HUES64 (cell line): ENCODE measurements around the gene RECQL5.

ENCODE experiments used
- H3K27ac ChIP-seq: 2 replicates; pipeline ENCODE4 v1.7.0; 2013; ENCODE audit warnings: low read depth, low read length, inconsistent platforms
- H3K27me3 ChIP-seq: 2 replicates; pipeline ENCODE4 v1.6.1; 2013; ENCODE audit warnings: mild to moderate bottlenecking, low read length; ENCODE audit not compliant: insufficient read depth
- H3K36me3 ChIP-seq: 2 replicates; pipeline ENCODE4 v1.6.1; 2013; ENCODE audit warnings: mild to moderate bottlenecking, low read length; ENCODE audit not compliant: insufficient read depth
- H3K4me1 ChIP-seq: 2 replicates; pipeline ENCODE4 v1.6.1; 2013; ENCODE audit warnings: mild to moderate bottlenecking, low read length, moderate library complexity; ENCODE audit not compliant: insufficient read depth
- H3K4me3 ChIP-seq: 2 replicates; pipeline ENCODE4 v1.5.1; 2013; ENCODE audit warnings: mild to moderate bottlenecking, low read length, moderate library complexity
- H3K9ac ChIP-seq: 2 replicates; pipeline ENCODE4 v1.6.1; 2013; ENCODE audit warnings: mild to moderate bottlenecking, low read depth, low read length
- H3K9me3 ChIP-seq: 2 replicates; pipeline ENCODE4 v1.6.1; 2013; ENCODE audit warnings: low read depth, low read length; ENCODE audit not compliant: insufficient read depth
- WGBS: fragments of 150-250, 120-280 bp; methylation state at CpG from one replicate; pipeline ENCODE4 v1.1.7; 2013; ENCODE audit warnings: missing lambda C conversion rate; 5-methylcytosine and 5-hydroxymethylcytosine counted together

RECQL5 gene

DNA sequence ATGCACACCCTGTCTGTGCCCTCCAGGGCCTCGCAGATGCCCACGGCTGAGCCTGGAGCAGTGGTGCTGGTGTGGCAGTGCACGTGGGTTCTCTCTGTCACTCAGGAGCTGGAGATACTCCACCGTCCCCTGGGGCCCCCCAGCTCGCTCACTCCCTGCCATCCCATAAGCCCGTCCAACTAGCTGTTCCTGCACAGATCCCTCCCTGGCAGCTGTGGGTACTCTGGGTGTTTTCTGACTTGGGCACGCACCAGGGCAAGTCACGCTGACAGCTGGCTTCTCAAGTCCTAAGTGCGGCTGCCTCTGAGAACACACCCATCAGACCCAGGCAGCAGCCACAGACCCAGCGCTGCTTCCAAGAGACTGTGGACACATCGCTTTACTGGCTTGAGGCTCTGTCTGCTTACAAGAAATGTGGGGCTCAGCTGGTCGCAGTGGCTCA lies 28.9 kb upstream of the RECQL5 start:
- no peak overlapping the region for H3K27ac ChIP-seq
- 96% methylated on average over 12 of the region's 12 CpGs for WGBS
- no peaks in the 10 kb centered on the region for H3K27me3 ChIP-seq
- no peaks in the 10 kb centered on the region for H3K9me3 ChIP-seq
- peaks cover 25% of the 10 kb centered on the region for H3K4me1 ChIP-seq
- no peak overlapping the region for H3K9ac ChIP-seq
- no peak overlapping the region for H3K4me3 ChIP-seq
- H3K36me3 ChIP-seq: peaks cover 54% of the 10 kb centered on the region

DNA sequence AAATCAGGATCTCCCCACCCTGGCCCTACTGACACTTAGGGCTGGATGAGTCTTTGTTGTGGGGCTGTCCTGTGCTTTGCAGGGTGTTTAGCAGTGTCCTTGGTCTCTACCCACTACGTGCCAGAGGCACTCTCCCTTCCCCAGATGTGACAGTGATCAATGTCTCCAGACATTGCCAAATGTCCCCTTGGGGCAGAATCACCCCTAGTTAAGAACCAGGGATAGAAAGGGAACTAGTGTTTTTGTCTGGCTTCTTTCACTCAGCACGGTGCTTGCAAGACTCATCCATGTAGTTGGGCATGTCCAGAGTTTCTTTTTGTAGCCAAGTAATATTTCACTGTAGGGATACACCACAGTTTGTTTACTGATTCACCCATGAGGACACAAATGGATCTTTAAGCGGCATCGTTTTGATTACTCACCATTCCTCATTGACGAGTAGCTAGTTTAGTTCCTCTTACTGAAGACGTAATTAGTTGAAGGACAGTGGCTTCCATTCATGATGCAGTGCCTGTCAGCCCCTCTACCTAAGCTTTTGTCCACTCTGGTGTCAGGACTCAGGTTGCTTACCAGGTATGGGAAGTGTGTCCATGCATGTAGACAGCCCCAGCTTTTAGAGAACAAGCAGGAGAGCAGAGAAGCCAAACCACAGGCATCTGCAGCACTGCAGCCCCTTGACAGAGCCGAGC lies 28.3 kb upstream of the RECQL5 start:
- H3K9ac ChIP-seq: no peak overlapping the region
- no peak overlapping the region for H3K4me3 ChIP-seq

DNA sequence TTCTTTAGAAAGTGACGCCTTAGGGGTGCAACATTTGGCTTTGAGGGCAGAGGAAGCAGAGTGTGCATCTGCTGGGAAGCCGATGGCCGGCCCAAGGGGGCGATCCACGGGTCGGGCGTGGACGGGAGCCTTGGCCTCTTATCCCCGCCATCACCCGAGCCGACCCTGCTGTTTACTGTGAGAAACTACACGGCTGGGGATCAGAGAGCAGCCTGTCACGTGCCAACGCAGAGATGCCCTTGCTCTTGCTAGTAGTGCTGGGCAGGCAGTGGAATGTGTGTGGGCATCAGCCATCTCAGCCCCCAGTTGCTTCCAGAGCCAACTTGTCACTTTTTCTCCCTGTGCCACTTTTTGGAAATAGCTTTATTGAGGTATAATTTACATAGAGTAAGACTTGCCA lies 27.6 kb upstream of the RECQL5 start:
- no peak overlapping the region for H3K9ac ChIP-seq
- H3K27ac ChIP-seq: peak overlapping the region; percentile 71
- no peaks in the 10 kb centered on the region for H3K27me3 ChIP-seq
- no peaks in the 10 kb centered on the region for H3K9me3 ChIP-seq
- WGBS: 58% methylated on average over 14 of the region's 14 CpGs
- H3K4me3 ChIP-seq: no peak overlapping the region
- H3K4me1 ChIP-seq: peaks cover 25% of the 10 kb centered on the region
- peaks cover 48% of the 10 kb centered on the region for H3K36me3 ChIP-seq

More for the DNA sequence above, 28.3 kb upstream of the RECQL5 start:
- peaks cover 53% of the 10 kb centered on the region for H3K36me3 ChIP-seq
- H3K9me3 ChIP-seq: no peaks in the 10 kb centered on the region
- WGBS: 93% methylated on average over 7 of the region's 7 CpGs
- H3K27ac ChIP-seq: no peak overlapping the region
- H3K27me3 ChIP-seq: no peaks in the 10 kb centered on the region
- peaks cover 25% of the 10 kb centered on the region for H3K4me1 ChIP-seq

DNA sequence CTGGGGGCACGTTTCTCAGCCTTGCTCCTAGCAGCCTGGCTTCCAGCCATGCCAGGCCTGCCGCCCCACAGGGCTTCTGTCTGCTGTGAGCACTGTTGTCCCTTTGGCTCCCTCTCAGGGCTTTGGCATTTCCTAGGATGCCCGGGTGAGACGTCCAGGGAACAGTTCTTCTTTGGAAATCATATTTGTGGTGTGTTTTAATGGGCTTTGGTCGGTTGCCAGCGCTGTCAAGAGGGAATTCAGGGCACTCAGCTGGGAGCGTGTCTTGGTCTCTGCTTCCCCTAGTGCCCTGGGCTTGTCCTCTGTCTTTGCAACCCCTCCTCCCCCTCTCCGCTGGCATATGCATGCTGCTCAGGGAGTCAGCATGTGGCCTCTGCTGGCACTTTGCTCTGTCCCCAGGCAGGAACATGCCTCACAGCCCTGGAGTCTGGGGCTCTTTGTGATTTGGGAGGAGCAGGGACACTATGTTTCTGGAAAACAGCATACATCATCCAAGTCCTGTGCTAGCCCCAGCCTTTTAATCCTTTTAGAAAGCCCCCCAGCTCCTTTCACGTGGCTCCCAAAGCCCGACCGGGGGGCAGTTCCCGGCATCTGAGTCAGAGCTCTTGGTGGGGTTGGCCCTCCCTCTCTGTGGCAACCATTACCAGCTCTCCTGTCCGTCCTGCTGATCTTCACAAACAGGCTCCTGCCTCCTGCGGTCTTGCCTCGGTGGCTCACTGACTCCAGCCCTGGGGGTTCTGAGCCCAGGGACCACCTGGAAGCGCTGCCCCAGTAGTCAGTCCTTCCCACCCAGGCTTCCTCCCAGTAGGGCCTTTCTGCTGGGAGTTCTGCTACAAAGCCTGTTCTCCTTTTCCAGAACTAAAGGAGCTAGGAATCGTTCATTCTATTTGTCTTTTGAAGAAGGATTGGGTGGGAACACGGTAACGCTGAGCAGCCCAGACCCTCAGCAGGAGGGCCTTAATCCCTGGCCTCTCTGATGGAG lies 26.8 kb upstream of the RECQL5 start:
- Histone ChIP-seq H3K4me1 (peaks cover 25% of the 10 kb centered on the region), H3K36me3 (peaks cover 43% of the 10 kb centered on the region), H3K4me3 (no peak overlapping the region), H3K9ac (peak overlapping the region; percentile 32), H3K27ac (peak overlapping the region; percentile 71), H3K9me3 (no peaks in the 10 kb centered on the region), H3K27me3 (no peaks in the 10 kb centered on the region)
- 23% methylated on average over 19 of the region's 19 CpGs for WGBS

DNA sequence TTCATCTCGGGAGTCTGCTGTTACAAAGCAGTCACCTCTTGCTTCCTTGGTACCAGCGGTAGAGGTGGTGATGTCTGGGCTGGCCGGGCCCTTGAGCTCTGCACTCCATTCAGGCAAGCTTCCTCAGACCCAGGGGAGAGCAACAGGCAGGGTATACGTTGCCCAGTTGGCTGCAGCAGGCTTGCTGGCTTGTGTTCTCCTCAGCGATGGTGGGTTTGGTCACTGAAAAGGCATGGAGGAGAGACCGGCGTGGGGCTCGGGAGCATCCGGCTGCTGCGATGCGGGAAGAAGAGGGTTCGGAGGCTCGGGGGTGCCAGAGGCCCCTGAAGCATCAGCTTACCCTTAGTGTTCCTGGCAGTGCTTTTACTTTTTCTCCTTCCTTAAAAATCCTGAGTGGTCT lies 26.0 kb upstream of the RECQL5 start:
- H3K36me3 ChIP-seq: peaks cover 43% of the 10 kb centered on the region
- peak overlapping the region; percentile 71; the same call in 1 of the 2 replicates for H3K27ac ChIP-seq
- H3K9ac ChIP-seq: 0 out of 2 replicates have a peak overlapping the region, but pooled peaks have one; percentile 32
- H3K4me1 ChIP-seq: peaks cover 25% of the 10 kb centered on the region
- 84% methylated on average over 13 of the region's 13 CpGs for WGBS
- H3K27me3 ChIP-seq: no peaks in the 10 kb centered on the region
- H3K9me3 ChIP-seq: no peaks in the 10 kb centered on the region
- no peak overlapping the region for H3K4me3 ChIP-seq

DNA sequence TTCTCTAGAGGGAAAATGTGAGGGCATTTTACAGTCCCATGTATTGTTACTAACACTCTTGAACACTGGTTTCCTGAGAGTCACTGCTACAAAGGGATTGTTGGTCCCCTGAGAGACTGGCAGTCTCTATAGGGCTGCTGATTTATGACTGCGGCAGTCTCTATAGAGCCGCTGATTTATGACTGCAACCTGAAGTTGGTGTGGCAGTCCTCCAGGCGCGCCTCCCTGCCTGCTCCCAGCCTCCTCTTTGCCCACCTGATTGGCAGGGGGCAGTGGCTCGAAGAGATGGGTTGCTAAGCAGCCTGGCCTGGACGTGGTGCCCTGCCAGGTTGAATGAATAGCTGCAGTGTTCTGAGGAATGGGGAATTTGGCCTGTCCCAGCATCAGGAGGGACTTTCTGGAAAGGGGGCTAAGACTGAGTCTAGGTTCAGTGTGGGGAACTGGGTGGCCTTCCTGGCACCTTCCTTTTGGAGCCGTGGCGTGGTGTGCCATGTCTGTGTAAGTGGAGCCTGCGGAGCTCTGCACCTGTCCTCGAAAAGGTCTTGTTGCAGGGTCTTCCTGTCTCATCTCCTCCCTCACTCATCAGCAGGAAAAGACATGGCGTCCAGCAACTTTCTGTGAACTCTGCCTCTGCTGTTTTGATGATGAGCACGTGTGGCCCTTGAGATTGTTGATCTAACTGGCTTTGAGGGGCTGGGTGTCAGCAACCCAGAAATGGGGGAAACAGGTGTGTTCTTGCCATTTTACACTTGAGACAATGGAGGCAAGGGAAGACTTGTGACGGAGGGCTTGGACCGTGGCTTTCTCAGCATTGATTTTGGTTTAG lies 25.1 kb upstream of the RECQL5 start:
- Histone ChIP-seq H3K27me3 (no peaks in the 10 kb centered on the region), H3K27ac (no peak overlapping the region), H3K36me3 (peaks cover 41% of the 10 kb centered on the region), H3K4me1 (peaks cover 25% of the 10 kb centered on the region), H3K9ac (no peak overlapping the region), H3K9me3 (no peaks in the 10 kb centered on the region), H3K4me3 (no peak overlapping the region)
- WGBS: 91% methylated on average over 14 of the region's 14 CpGs

DNA sequence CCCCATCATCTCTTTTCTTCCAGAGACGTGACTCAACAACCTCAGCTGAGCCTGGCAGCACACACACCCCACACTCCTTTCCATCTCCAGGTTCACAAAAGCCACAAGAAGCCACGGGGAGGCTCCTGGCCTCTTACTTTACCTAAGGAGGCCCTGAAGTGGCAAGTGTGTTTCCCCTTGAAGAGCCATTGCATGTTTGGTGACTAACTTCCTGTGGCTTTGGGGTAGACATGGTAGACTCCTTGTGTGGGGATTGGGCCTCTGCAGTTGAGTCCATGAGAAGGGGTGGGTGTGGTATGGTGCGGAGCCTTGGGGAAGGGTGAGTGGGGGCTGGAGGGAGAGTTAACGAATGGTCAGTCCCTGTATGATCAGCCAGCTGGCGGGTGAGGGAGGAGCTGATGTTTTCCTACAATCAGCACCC lies 24.4 kb upstream of the RECQL5 start:
- Histone ChIP-seq H3K27me3 (no peaks in the 10 kb centered on the region), H3K9ac (no peak overlapping the region), H3K27ac (no peak overlapping the region), H3K4me3 (no peak overlapping the region), H3K36me3 (peaks cover 39% of the 10 kb centered on the region), H3K4me1 (peaks cover 25% of the 10 kb centered on the region), H3K9me3 (no peaks in the 10 kb centered on the region)
- 90% methylated on average over 5 of the region's 5 CpGs for WGBS

DNA sequence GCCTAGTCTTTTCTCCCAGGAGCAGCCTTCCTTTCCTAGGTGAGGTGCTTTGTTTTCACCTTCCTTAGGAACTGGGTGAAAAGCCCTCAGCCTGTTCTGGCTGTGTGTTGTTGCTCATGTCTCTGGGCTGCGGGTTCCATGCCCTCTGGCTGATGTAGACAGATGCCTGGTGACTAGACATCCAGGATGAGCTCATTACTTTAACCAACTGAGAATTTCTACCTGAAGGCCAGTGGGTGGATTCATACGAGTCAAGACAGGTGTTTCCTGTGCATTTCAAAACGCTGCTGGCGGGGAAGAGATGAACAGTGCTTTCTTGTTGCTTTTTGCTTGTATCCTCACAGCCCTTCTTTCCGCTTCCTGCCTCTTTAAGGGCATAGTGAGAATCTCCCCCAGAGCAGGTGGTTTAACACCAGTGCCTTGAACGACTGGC lies 22.5 kb upstream of the RECQL5 start:
- H3K4me1 ChIP-seq: peaks cover 27% of the 10 kb centered on the region
- no peak overlapping the region for H3K4me3 ChIP-seq
- no peak overlapping the region for H3K9ac ChIP-seq
- peaks cover 20% of the 10 kb centered on the region for H3K36me3 ChIP-seq
- H3K9me3 ChIP-seq: no peaks in the 10 kb centered on the region
- 94% methylated on average over 6 of the region's 6 CpGs for WGBS
- H3K27me3 ChIP-seq: no peaks in the 10 kb centered on the region
- no peak overlapping the region for H3K27ac ChIP-seq

DNA sequence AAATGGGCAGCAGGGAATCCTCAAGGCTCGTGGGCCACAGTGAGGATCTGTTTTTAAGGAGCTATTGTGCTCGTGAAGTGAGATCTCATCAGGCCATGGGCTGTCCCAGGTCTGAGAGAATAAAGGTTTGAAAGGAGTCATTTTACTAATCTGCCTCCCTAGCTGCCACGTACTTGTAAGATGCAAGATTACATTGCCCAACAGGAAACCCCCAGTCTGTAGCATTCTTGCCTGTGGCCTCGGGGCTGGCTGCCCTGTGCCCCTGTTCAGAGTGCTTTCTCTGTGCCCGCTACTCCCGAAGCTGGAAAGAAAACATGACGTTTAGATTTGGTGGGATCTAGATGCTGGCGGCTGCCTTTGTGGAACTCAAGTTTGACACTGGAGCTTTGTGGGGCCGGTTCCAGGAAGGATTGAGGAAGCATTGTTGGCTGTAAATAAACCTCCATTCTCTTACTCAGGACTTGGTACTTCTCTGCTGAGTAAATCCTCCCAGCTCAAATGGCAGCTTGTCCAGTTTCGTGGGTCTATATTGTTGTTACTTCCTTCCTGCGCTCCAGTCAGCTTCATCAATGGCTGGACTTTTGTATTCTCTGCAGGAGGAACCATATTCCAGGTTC lies 21.4 kb upstream of the RECQL5 start:
- H3K4me3 ChIP-seq: no peak overlapping the region
- H3K4me1 ChIP-seq: peaks cover 18% of the 10 kb centered on the region
- no peaks in the 10 kb centered on the region for H3K9me3 ChIP-seq
- H3K27ac ChIP-seq: no peak overlapping the region
- no peaks in the 10 kb centered on the region for H3K27me3 ChIP-seq
- H3K9ac ChIP-seq: no peak overlapping the region
- WGBS: 95% methylated on average over 11 of the region's 11 CpGs
- peaks cover 19% of the 10 kb centered on the region for H3K36me3 ChIP-seq

DNA sequence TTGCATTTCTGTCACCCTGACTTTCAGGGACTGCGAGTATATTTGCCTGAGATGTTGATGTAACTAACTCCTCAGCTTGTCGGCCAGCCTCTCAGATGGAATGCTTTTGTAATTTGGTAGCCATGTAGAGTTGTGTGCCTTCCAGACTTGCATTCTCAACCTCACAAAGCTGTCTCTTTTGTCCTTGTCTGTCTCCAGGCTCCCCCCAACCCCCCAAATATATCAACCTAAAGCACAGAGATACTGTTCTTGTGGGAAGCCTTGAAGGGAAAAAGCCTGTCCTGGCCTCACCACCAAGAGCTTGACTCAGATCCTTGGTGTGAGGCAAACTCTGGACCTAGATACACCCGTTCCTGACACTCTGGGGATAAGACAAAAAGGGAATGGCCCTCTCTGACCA lies 18.5 kb upstream of the RECQL5 start:
- 96% methylated on average over 3 of the region's 3 CpGs for WGBS
- H3K27ac ChIP-seq: no peak overlapping the region
- peaks cover 21% of the 10 kb centered on the region; the same call in 1 of the 2 replicates for H3K36me3 ChIP-seq
- peaks cover 6% of the 10 kb centered on the region; the same call in 1 of the 2 replicates for H3K4me1 ChIP-seq
- no peaks in the 10 kb centered on the region for H3K9me3 ChIP-seq
- no peak overlapping the region for H3K4me3 ChIP-seq
- no peak overlapping the region for H3K9ac ChIP-seq
- no peaks in the 10 kb centered on the region for H3K27me3 ChIP-seq
